NAMALWA (cell line): ENCODE results near the gene ZBED5.
"Not testable (repeated sequence)": the region's sequence is repeated elsewhere in the genome, so short reads cannot be mapped to it uniquely, and the experiment has no call there.

Experiments
- DNase-seq: peaks from one replicate; pipeline ENCODE4 v3.0.0-alpha.2; 2015; ENCODE audit warnings: low spot score

Gene ZBED5

DNA sequence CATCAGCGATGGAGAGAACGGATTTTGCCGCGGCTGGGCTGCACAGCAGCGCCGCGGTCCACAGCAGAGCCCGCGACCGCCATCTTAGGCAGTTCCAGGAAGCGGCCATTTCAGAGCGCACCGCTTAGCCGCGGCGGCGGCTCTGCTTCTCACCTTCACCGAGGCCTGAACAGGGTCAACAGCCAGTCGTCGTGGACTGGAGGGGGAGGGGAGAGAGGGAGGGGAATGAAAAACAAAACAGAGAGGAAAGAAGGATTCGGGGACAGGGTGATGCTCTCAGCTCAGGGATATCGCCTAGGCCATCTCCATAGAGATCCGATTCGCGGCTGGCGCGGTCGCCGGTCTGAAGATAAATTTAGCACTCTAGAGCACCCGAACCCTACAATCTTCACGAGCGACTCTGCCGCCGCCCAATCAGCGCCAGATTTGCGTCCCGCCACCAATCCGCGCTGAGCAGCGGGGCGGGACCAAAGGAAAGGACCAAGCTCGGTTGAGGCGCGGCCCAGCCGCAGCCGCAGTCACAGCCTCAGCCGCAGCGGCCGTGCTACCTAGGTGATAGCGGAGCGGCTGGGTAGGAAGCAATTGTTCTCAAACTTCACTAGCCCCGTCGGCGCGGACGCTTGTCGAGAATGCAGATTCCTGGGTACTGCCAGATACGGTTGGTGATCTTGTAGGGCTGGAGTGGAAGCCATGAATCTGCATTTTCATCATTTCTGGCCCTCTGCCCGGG lies at the start of gene ZBED5:
Gene ZBED5 (minus strand): TSS at position 345 of the 730 bp plus-strand sequence. CDS start 3,108 bp downstream, outside the sequence.
- DNase-seq = peak; percentile 98

- no peak for DNase-seq
Measured at GRCh38 chr11:10906521-10906920, 48.7 kb upstream of the ZBED5 start.

- DNase-seq = no peak
Measured at GRCh38 chr11:10902301-10903063, 44.6 kb upstream of the ZBED5 start.

- DNase-seq = no peak
Measured at GRCh38 chr11:10900681-10901415, 43.0 kb upstream of the ZBED5 start.

GRCh38 chr11:10899121-10899830 lies 41.4 kb upstream of the ZBED5 start:
- DNase-seq = no peak

- no peak for DNase-seq
Measured at GRCh38 chr11:10898763-10899025, 40.8 kb upstream of the ZBED5 start.

DNA sequence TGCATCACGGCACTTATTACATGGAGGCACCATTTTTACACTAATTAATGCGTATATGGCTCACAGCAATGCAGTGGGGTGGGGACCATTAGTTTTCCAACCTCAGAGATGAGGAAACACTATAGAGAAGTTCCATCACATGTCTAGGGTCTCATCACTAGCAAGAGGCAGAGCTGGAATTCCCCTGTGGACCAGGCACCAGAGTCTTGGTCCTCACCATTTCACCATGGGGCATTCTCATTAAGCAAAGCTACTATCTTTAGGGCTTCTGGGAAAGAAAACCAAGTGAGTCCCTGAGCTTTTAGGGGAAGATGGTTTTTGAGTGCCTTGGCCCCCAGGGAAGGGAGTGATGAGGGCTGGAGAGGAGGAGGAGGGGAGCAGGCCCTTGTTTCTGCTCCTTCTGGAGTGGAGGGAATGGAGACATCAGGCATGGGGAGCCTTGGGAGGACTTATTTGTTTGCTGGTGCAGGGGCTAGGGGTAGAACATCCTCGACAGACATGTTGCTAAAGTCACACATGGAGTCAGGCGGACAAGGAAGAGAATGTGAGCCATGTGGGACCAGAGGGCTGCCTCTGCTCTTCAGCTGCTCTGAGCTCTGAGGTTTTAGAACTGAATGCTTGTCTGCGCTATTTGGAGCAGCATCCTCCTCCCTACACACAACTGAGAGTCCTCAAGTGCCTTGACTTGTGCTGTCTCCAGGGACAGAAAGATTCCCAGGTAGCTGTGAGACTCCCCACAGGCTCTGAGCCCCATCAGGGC lies 40.3 kb upstream of the ZBED5 start:
- DNase-seq = no peak

GRCh38 chr11:10897150-10897549 lies 39.3 kb upstream of the ZBED5 start:
- DNase-seq = no peak

- no peak for DNase-seq
Measured at GRCh38 chr11:10896493-10896892, 38.6 kb upstream of the ZBED5 start.

DNA sequence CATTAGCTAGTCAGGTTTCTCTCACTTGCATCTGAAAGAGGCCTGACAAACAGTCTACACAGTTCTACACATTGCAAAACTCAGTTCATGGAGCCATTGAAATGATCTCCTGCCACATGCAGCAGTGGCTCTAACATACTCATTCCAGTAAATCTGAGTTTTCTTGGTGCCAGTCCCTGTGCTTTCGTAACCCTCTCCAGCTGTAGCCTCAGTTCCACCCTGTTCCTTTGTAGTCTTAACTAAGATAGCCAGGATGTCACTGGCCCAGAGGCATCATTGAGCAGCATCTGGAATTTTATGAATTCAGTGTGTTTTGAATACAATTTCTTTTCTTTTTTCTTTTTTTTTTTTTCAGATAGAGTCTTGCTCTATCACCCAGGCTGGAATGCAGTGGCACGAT lies 37.4 kb upstream of the ZBED5 start:
- no peak for DNase-seq

- DNase-seq = no peak
Measured at GRCh38 chr11:10894666-10895065, 36.8 kb upstream of the ZBED5 start.

- DNase-seq = no peak
Measured at GRCh38 chr11:10893714-10894151, 35.9 kb upstream of the ZBED5 start.

DNA sequence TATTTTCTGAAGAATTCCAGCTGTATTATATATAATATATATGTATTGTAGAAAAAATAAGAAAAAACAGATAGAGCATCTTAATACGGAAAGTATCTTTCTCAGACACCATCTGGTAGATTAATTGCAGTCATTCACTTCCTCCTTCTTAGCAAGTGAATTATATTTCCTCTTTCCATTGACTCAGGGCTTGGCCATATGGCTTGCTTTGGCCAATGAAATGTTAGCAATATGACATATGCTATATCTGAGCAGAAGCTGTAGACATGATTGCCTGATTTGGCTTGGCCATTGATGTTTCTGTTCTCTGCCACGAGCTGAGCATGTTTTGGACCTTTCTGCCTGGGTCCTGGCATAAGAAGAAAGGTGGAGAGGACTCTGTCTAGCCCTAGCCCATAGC lies 34.4 kb upstream of the ZBED5 start:
- peak; percentile 79 for DNase-seq

DNA sequence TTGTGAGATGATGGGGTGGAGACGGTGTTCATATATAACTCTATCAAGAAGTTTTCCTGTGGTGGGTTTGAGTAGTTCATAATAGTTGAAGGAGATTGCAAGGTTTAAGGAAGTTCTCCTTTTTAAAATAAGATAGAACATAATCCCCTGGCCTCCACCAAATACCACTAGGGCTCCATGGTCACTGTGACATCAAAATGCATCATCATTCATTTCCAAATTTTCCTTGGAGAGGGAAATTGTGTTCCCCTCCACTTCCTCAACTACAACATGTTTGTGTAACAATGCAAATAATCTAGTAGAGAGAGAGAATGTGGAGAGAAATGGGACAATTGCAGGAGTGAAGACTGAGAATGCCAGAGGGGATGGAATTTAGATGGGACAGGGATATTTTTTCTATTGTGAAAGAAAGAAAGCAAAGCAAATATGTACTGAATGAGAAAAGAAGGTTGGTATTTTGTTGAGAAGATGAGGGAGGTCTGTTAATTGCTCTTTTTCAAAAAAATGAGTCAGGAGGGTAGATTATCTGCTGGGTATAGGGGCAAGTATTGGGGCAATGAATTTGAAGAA lies 33.4 kb upstream of the ZBED5 start:
- DNase-seq = no peak

GRCh38 chr11:10890083-10890482 lies 32.2 kb upstream of the ZBED5 start:
- not testable (repeated sequence) for DNase-seq

DNA sequence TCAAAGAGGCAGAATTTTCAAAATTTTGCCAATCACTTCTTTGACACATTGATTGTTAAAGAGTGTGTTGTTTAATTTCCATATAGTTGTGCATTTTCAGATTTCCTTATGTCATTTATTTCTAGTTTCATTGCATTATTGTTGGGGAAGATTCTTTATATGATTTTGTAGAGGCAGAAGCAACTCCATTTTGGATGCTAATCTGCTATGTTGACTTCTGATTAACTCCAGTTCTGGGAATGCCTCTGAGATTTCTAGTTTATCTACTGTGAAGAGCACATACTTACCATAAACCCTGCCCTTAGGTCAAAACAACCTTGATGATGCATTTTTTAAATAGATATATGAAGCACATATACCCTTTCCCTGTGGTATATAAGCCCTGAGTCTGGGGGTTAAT lies 29.5 kb upstream of the ZBED5 start:
- no peak for DNase-seq

- no peak for DNase-seq
Measured at GRCh38 chr11:10886652-10887250, 28.9 kb upstream of the ZBED5 start.

GRCh38 chr11:10885703-10886363 lies 28.0 kb upstream of the ZBED5 start:
- no peak for DNase-seq

- not testable (repeated sequence) for DNase-seq
Measured at GRCh38 chr11:10884292-10884691, 26.4 kb upstream of the ZBED5 start.

DNA sequence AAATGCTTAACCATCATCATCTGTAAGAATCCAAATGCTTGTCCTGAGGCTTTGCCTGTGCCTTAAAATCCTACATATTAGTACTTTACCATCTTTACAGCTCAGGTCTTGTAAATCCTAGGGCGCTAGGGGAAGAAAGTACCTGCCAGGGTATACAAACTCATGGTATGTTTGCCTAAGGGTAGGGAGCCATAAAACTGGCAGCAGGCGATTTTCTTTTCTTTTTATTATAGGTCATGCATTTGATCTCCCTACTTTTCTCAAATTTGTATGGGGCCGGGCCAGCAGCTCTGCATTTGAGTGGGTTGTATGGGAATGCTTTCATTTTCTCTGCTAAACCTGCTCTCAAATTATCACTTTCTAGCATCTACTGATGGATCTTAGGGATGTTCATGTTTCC lies 24.0 kb upstream of the ZBED5 start:
- DNase-seq = no peak
